Psoas muscle (tissue), 8 donors: ENCODE measurements around the gene TPTE2. TPM values are rescaled to one million over a fixed set of nuclear protein-coding genes. Genes with fewer than 3 reads are reported as not detected.

Source experiments
- ATAC-seq, 4 donors: fragments of 200-7000 bp; cut with Tn5 transposase; one replicate each; pipeline ENCODE4 v1.9.1; 2020; ENCODE audit warnings: moderate library complexity in 3 of 4, mild to moderate bottlenecking in 2 of 4
- DNase-seq, 2 donors: peaks; one replicate each; pipeline ENCODE4 v3.0.0-alpha.2; 2020
- H3K27ac ChIP-seq: fragments of 200-600 bp; one replicate; pipeline ENCODE4 v1.8.0; 2022
- H3K27me3 ChIP-seq, 3 donors: fragments of 200-600 bp in 1 of 3; one replicate each; pipeline versions ENCODE4 v1.6.1 to v1.8.0; 2013 to 2022; ENCODE audit warnings: low read length in 2 of 3, mild to moderate bottlenecking in 2 of 3, moderate library complexity in 1 of 3; ENCODE audit not compliant: insufficient read depth in 3 of 3
- H3K36me3 ChIP-seq, 2 donors: fragments of 200-600 bp in 1 of 2; one replicate each; pipeline versions ENCODE4 v1.6.1 to v1.8.0; 2013 to 2022; ENCODE audit warnings: low read depth in 1 of 2, mild to moderate bottlenecking in 1 of 2, moderate library complexity in 1 of 2; ENCODE audit not compliant: insufficient read depth in 1 of 2
- H3K4me1 ChIP-seq: fragments of 200-600 bp; one replicate; pipeline ENCODE4 v1.8.0; 2022
- H3K4me3 ChIP-seq: fragments of 200-600 bp; one replicate; pipeline ENCODE4 v1.8.0; 2022; ENCODE audit warnings: mild to moderate bottlenecking
- H3K9me3 ChIP-seq: fragments of 200-600 bp; one replicate; pipeline ENCODE4 v1.8.0; 2022
- CTCF ChIP-seq: fragments of 200-600 bp; IDR thresholded peaks from one replicate; pipeline ENCODE4 v1.8.0; 2022; ENCODE audit warnings: antibody characterized with exemption
- WGBS, 3 donors: extraction: QIAGEN DNeasy Blood & Tissue Kit; methylation state at CpG; one replicate each; pipeline versions ENCODE4 v1.1.6 to v1.1.7; 2013; 5-methylcytosine and 5-hydroxymethylcytosine counted together
- intact Hi-C, 2 donors: fragments of 100-400 bp; cut with DNase I; formaldehyde crosslinking; loops; one replicate each; pipeline versions ENCODE4 v1.11.0 to v1.14.2; 2022
- polyA plus RNA-seq, 3 donors: library from polyadenylated mRNA; stranded (reverse); fragments of 200-250 nt; gene quantifications; one replicate each; pipeline ENCODE4 v1.2.3, GENCODE V29; 2013
- total RNA-seq, 4 donors: library from RNA; stranded (reverse); fragmentation: NEBNext Ultra II Directional in 2 of 4; extraction: Animal tissue kit (Norgen Biotek cat#: 25700) in 2 of 4; gene quantifications; one replicate each; pipeline versions ENCODE4 v1.2.1 to v1.2.4, GENCODE V29; 2021 to 2023
- donor health status: healthy with polysubstance abuse.
- donor health status: DM: no; HTN: no; CAD: no; lungs with moderate emphysema.
- donor health status: Bipolar disorder and iron deficiency.
- donor health status: healthy.
- donor health status: DM: yes; HTN: yes; CAD: no.
- donor health status: DM: no; HTN: no; CAD: no.
- donor health status: DM: no; HTN: no; CAD: no.
- donor health status: DM: yes; HTN: yes; CAD: no.

Gene TPTE2
- total and polyA plus RNA-seq, 7 donors = 0.04 TPM; not detected in 6

GRCh38 chr13:19382111-19382510, 179.2 kb downstream of the TPTE2 start:
- intact Hi-C loops = no loop called here
- no peaks in the 10 kb centered on the region for H3K9me3 ChIP-seq
- TF ChIP-seq CTCF = no peak
- H3K27me3 ChIP-seq = no peaks in the 10 kb centered on the region
- no peaks in the 10 kb centered on the region for H3K36me3 ChIP-seq
- H3K4me1 ChIP-seq = no peaks in the 10 kb centered on the region
- H3K27ac ChIP-seq = no peak overlapping the region
- DNase-seq = no peak
- no peak overlapping the region for H3K4me3 ChIP-seq
- 59 to 81% (median 64%) methylated on average over 30 of the region's 30 CpGs for WGBS, 3 donors
- no peak for ATAC-seq

Other genes starting within 250 kb of the TPTE2 start
- 10 to 100 TPM in 3 of 4 donors, 1 to 10 TPM in 1; 9.2 to 15.6 (median 13.3) TPM for gene MPHOSPH8, start 72.1 kb upstream of the TPTE2 start, total RNA-seq
- 10 to 100 TPM in 1 of 3 donors, 1 to 10 TPM in 2; 9.0 to 20.6 (median 9.9) TPM for gene MPHOSPH8, start 72.1 kb upstream of the TPTE2 start, polyA plus RNA-seq
- 10 to 100 TPM; 24.8 to 39.8 (median 31.2) TPM for gene PSPC1, start 221.4 kb upstream of the TPTE2 start, total RNA-seq
- 10 to 100 TPM; 18.1 to 24.8 (median 23.6) TPM for gene PSPC1, start 221.4 kb upstream of the TPTE2 start, polyA plus RNA-seq